Naive thymus-derived CD8-positive, alpha-beta T cell (primary cell): Measurements from ENCODE around the gene WSCD1. TPM values are rescaled to one million over a fixed set of nuclear protein-coding genes. Genes with fewer than 3 reads are reported as not detected.

Experiments used
- ATAC-seq, 2 donors: fragments of 150-1000 bp; cut with Tn5 transposase in 1 of 2; sonication (Bioruptor Pico), chemical (Tn5 transposase) in 1 of 2; 1 replicate in 1 of 2; 2 replicates in 1 of 2; pipeline ENCODE4 v1.10.0; 2021; ENCODE audit warnings: mild to moderate bottlenecking in 2 of 2, moderate library complexity in 2 of 2
- POLR2A ChIA-PET: fragments of 350-600 bp; sonication (Branson Sonifier 250); formaldehyde crosslinking; loops from one replicate; lab custom pipeline; 2021; ENCODE audit warnings: antibody characterized with exemption; lab: Charles Lee
- DNase-seq, 10 donors: peaks; one replicate each; pipeline versions ENCODE4 v3.0.0 to v3.0.0-alpha.2; 2020 to 2022
- H3K27ac Mint-ChIP-seq, 10 donors: one replicate each; pipeline ENCODE4 v1.8.0; 2020 to 2022; ENCODE audit warnings: mild to moderate bottlenecking in 10 of 10, mixed read lengths in 10 of 10, moderate library complexity in 4 of 10, inconsistent platforms in 1 of 10
- H3K27me3 Mint-ChIP-seq, 5 donors: one replicate each; pipeline ENCODE4 v1.8.0; 2021 to 2022; ENCODE audit warnings: mixed read lengths in 5 of 5
- H3K36me3 Mint-ChIP-seq, 3 donors: one replicate each; pipeline ENCODE4 v1.8.0; 2020 to 2022; ENCODE audit warnings: mixed read lengths in 3 of 3, mild to moderate bottlenecking in 2 of 3, inconsistent platforms in 1 of 3
- H3K4me1 Mint-ChIP-seq, 4 donors: one replicate each; pipeline ENCODE4 v1.8.0; 2021 to 2022; ENCODE audit warnings: mixed read lengths in 4 of 4
- H3K4me3 Mint-ChIP-seq, 10 donors: one replicate each; pipeline ENCODE4 v1.8.0; 2020 to 2022; ENCODE audit warnings: mild to moderate bottlenecking in 10 of 10, mixed read lengths in 10 of 10, moderate library complexity in 6 of 10, inconsistent platforms in 1 of 10
- H3K9me3 Mint-ChIP-seq, 9 donors: one replicate each; pipeline ENCODE4 v1.8.0; 2020 to 2022; ENCODE audit warnings: mixed read lengths in 9 of 9, mild to moderate bottlenecking in 3 of 9, inconsistent platforms in 1 of 9, moderate library complexity in 1 of 9
- polyA plus RNA-seq, 3 donors: library from polyadenylated mRNA; unstranded; fragments of 300-500 nt; fragmentation: Illumina TruSeq; gene quantifications; one replicate each; pipeline ENCODE4 v1.2.3, GENCODE V29; 2021
- total RNA-seq, 8 experiments: library from RNA in 2 of 8; stranded (reverse) in 2 of 8; gene quantifications; one replicate each; pipeline ENCODE4 v1.2.3 and lab custom pipeline; 2021 to 2026

The WSCD1 gene
- total and polyA plus RNA-seq, 5 experiments from 2014 or later = not detected

DNA sequence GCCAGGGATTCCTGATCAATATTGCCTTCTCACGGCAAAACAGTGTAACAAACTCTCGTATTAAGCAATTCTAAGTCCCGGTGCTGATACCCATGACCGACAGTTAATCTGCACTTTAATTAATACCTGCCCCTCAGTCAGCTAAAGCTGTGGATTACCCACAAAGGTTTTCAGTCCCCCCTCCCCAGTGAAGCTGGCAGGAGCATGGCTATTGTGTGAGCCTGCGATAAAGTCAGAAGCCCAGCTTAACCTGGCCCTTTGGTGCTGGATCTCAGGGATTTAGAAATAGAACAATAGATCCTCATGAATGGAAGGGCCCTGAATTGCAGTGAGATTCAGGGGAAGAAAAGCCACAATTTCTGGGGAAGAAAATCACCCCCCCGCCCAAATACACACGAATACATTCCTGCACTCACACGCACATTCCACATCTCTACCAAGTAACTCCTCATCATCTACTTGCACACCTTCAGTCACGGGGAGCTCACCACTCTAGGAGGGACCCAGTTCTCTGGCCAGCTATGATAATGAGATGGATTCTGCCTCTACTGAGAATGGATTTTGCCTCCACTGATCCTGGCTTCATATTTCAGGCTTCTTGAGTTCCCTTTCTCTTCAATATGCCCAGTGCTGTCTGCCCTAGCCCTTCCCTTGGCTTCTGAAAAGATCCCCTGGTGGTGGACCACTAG lies 102.6 kb downstream of the WSCD1 start:
- DNase-seq (no peak), ATAC-seq (no peak)
- Mint-ChIP-seq H3K4me3 (no peak overlapping the region), H3K9me3 (peaks cover 0 to 13% (median 0%) of the 10 kb centered on the region in 9 donors), H3K27me3 (peaks cover 2 to 17% (median 5%) of the 10 kb centered on the region in 5 donors), H3K4me1 (no peaks in the 10 kb centered on the region), H3K36me3 (no peaks in the 10 kb centered on the region), H3K27ac (no peak overlapping the region)
- POLR2A ChIA-PET = no interaction called here

DNA sequence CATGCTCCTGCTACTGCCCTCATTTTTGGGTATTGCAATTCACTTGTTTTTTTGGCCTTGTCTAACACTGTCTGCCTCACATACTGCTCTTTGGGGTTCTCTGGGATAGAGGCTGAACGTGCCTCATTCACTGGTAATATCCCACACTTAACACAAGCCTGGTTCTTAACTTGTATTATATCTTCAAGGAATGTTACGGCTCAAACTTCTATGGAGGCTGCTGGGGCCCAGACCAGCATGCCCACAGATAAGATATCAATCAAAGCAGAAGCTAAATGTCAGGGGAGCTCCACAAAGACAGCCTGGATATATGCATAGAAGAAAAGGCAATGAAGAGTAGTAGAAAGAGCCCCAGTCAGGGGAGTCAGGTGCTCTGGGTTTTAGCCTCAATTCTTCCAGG lies 103.5 kb downstream of the WSCD1 start:
- Mint-ChIP-seq H3K4me1 (no peaks in the 10 kb centered on the region), H3K9me3 (peaks cover 0 to 13% (median 0%) of the 10 kb centered on the region in 9 donors), H3K27me3 (peaks cover 2 to 19% (median 9%) of the 10 kb centered on the region in 5 donors), H3K27ac (no peak overlapping the region), H3K4me3 (no peak overlapping the region), H3K36me3 (no peaks in the 10 kb centered on the region)
- POLR2A ChIA-PET = no interaction called here
- DNase-seq (no peak), ATAC-seq (no peak)
